ENCODE data around the gene ALDH8A1. TPM values are rescaled to one million over a fixed set of nuclear protein-coding genes. Genes with fewer than 3 reads are reported as not detected.

Gene ALDH8A1
- total and polyA plus RNA-seq, 2 of the 13 experiments (the other 11 are each of a cell fraction or from before 2014, with no cell fraction given) = 1.1 to 3.4 TPM

GRCh38 chr6:134892362-134892761, 57.5 kb downstream of the ALDH8A1 start:
- no peaks in the 10 kb centered on the region for H3K4me1 ChIP-seq (ENCODE audit: insufficient read depth, low read length)
- in situ Hi-C loops (cut with HindIII; ENCODE audit: extremely low pct_ligation_motif_present, low pct_unique_long_range_greater_than_20kb) (no loop called here), intact Hi-C loops (cut with micrococcal nuclease; ENCODE audit: unreplicated experiment) (no loop called here)
- no TSS peak for BruUV-seq (replicated peaks)
- no peaks in the 10 kb centered on the region for H3K36me3 ChIP-seq (replicated peaks in 1 of 2; ENCODE audit: control insufficient read depth in 1 of 2, insufficient read depth in 2 of 2, low read length in 2 of 2)
- H2AFZ ChIP-seq (ENCODE audit: low read length) = no peak overlapping the region
- H3K79me2 ChIP-seq (ENCODE audit: insufficient read depth, low read length) = no peaks in the 10 kb centered on the region
- H3K27me3 ChIP-seq (ENCODE audit: control insufficient read depth in 1 of 2, insufficient read depth in 2 of 2, low read length in 2 of 2) = no peaks in the 10 kb centered on the region; a peak in 1 of 5 replicates
- no peaks in the 10 kb centered on the region for H3K9me3 ChIP-seq (ENCODE audit: low read length)
- ChIA-PET POLR2A (no interaction called here), CTCF (ENCODE audit: low intra/inter-chr PET ratio, low total read pairs) (no interaction called here)
- ATAC-seq = no peak
- H3K9ac ChIP-seq (ENCODE audit: insufficient read depth, low read depth, low read length) = no peak overlapping the region
- no peak overlapping the region for H3K4me2 ChIP-seq (ENCODE audit: low read depth, low read length)
- no peak for DNase-seq (ENCODE audit: low spot score)
- no peak overlapping the region for H3K27ac ChIP-seq (ENCODE audit: extremely low read length, insufficient read depth, low read length)
- FAIRE-seq = no peak
- no peak overlapping the region for H3K4me3 ChIP-seq (replicated peaks in 1 of 3; ENCODE audit: insufficient read depth in 1 of 3, low read depth in 2 of 3, low read length in 3 of 3)
- H4K20me1 ChIP-seq (ENCODE audit: insufficient read depth, low read length) = no peaks in the 10 kb centered on the region
- TF ChIP-seq KLF13 (CRISPR knock-in tag; IDR thresholded peaks at IDR 0.05) (no peak), ZNF564 (CRISPR knock-in tag; IDR thresholded peaks at IDR 0.05) (peak; percentile 89), ZNF441 (CRISPR knock-in tag; IDR thresholded peaks at IDR 0.05; ENCODE audit: borderline replicate concordance) (no peak), EP300 (IDR thresholded peaks at IDR 0.05; ENCODE audit: low read depth in 2 of 2, low read length in 2 of 2) (no peak), EP300 (CRISPR knock-in tag; IDR thresholded peaks at IDR 0.05; ENCODE audit: borderline replicate concordance) (no peak), SKIL (CRISPR knock-in tag; IDR thresholded peaks at IDR 0.05; ENCODE audit: borderline replicate concordance) (no peak), FOXA1 (IDR thresholded peaks at IDR 0.05) (no peak), FOXA1 (CRISPR knock-in tag; IDR thresholded peaks at IDR 0.05) (no peak), ZNF777 (CRISPR knock-in tag; IDR thresholded peaks at IDR 0.05) (no peak), HNRNPK (IDR thresholded peaks at IDR 0.05; ENCODE audit: low read depth, low read length, poor library complexity, severe bottlenecking) (no peak), NCOA1 (CRISPR knock-in tag; IDR thresholded peaks at IDR 0.05) (no peak), ZNF766 (CRISPR knock-in tag; IDR thresholded peaks at IDR 0.05; ENCODE audit: borderline replicate concordance) (peak; percentile 62; the same call in 1 of the 2 replicates), HOXA3 (CRISPR knock-in tag; IDR thresholded peaks at IDR 0.05) (no peak), ZBTB43 (CRISPR knock-in tag; conservative IDR thresholded peaks at IDR 0.05) (no peak), SMAD9 (CRISPR knock-in tag; IDR thresholded peaks at IDR 0.05) (no peak)
- TF ChIP-seq, protein P1, sequence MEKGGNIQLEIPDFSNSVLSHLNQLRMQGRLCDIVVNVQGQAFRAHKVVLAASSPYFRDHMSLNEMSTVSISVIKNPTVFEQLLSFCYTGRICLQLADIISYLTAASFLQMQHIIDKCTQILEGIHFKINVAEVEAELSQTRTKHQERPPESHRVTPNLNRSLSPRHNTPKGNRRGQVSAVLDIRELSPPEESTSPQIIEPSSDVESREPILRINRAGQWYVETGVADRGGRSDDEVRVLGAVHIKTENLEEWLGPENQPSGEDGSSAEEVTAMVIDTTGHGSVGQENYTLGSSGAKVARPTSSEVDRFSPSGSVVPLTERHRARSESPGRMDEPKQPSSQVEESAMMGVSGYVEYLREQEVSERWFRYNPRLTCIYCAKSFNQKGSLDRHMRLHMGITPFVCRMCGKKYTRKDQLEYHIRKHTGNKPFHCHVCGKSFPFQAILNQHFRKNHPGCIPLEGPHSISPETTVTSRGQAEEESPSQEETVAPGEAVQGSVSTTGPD (CRISPR knock-in tag; IDR thresholded peaks at IDR 0.05) = no peak
- TF ChIP-seq, protein P2, sequence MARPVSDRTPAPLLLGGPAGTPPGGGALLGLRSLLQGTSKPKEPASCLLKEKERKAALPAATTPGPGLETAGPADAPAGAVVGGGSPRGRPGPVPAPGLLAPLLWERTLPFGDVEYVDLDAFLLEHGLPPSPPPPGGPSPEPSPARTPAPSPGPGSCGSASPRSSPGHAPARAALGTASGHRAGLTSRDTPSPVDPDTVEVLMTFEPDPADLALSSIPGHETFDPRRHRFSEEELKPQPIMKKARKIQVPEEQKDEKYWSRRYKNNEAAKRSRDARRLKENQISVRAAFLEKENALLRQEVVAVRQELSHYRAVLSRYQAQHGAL (CRISPR knock-in tag; IDR thresholded peaks at IDR 0.05; ENCODE audit: not compliant biosample characterization) = no peak

Measured in HepG2 (cell line).